CD4-positive, alpha-beta T cell treated with Interleukin-17A for 4 hours (primary cell): ENCODE results near the gene OTOR.

Source experiments
- DNase-seq: peaks from one replicate; pipeline ENCODE4 v3.0.0-alpha.2; 2020; ENCODE audit warnings: mixed read lengths

The OTOR gene

GRCh38 chr20:16752082-16752481, 3.9 kb downstream of the OTOR start:
- no peak for DNase-seq

DNA sequence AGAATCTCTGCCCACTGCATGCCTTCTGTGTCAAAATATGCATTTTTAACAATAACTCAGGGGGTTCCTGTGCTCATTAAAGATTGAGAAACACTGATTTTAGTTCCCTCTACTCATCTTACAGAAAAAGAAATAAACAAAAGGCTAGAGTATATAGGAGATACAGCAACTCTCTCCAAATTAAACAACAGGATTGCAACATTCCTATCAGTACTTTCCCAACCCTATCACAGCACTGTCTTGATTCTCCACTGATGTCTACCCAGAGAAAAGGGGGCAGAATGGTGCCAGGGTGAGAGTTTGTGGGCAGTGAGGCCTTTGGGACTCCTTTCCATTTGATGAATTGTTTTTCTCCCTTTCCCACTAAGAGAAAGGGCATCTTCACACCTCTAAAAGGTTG, 4.7 kb downstream of the OTOR start:
- no peak for DNase-seq

DNA sequence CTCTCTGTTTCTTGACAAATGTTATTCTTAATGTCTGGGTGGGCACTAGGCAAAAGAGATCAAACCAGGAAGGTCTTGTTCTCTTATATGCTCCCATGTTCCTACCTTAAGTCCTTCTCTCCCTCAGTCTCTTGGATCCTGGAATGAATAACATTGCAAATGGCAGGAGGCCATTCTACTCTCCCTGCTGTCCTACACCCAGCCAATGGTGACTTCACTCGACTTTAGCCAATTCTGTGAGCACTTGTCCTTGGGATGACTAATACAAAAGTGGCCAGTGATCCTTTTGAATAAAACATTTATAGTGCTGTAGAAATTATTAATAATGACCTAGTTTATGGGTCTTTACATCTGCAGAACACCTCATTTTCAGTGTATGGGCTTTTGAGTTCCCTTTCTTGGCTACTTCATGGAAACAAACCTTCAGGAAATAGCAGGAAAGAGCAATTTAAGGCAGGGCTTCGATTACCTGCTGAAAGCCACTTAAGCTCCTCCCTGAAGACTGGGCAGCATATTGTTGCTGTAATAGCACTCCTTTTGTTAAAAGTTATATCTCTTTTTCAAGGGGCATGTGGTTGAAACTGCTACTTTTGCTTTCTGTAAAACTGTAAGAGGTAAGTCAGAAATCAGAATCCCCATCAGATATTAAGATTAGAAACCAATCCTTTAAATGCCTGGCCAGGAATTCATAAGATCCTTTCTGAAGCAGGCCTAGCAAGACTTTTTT, 10.5 kb downstream of the OTOR start:
- no peak for DNase-seq

GRCh38 chr20:16759181-16759563, 11.0 kb downstream of the OTOR start:
- DNase-seq = no peak

- no peak for DNase-seq
Observed at GRCh38 chr20:16760431-16761304, 12.5 kb downstream of the OTOR start.

DNA sequence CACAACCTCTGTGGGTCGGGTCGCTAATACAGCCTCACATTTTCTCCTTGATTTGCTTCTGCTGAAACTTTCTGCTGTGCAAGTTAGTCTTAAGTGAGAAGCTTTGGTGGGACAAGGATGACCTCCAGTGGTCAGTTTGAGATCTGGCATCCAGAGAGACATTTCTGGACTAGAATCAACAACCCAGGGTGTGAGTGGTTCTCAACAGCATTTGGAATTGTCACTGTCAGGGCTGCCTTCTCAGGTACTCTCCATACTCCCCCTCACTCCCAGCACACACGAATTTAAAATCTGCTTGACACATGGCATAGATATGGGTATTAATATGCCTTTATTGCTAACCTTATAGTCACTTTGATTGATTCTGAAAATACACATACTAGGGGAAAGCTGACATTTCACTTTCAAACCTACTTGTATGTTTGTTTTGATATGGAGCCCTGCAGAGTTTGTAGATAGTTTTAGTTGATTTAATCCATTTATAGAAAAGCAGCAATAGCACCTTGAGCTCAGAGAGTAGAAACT, 13.2 kb downstream of the OTOR start:
- peak; percentile 61 for DNase-seq

DNA sequence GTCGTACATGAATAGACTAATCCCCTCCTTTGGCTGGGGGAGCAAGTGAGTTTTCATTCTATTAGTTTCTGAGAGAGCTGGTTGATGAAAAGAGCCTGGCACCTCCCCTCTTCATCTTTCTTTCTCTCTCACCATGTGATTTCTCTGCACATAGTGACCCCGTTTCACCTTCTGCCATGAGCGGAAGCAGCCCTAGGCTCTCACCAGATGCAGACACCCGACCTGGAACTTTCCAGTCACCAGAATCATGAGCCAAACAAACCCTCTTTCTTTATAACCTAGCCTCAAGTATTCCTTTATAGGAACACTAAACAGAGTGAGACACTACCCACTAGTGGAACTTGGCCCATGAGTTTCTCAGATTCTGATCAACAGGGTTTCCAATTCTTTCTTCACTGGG, 16.4 kb downstream of the OTOR start:
- no peak for DNase-seq

- no peak for DNase-seq
Observed at GRCh38 chr20:16771213-16771612, 23.1 kb downstream of the OTOR start.

- no peak for DNase-seq
Observed at GRCh38 chr20:16775961-16776360, 27.8 kb downstream of the OTOR start.

DNA sequence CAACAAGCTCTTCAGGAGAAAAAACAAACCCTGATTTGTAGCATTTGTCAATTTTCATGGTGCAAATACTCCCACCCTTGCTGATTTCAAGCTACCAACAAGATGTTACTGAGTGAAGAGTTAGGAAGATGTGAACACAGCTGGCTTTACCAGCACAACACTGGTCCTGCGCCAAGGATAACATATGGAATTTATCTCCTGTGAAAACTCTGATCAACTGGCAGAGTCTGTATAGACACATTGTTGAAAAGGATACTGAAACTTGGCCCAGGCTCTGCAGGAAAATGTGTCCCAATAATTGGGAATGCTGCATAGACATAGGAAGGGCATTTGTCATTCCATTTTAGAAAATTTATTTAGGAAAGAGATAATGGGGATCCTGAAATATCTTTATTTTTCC, 29.0 kb downstream of the OTOR start:
- no peak for DNase-seq

- no peak for DNase-seq
Observed at GRCh38 chr20:16778159-16778558, 30.0 kb downstream of the OTOR start.

GRCh38 chr20:16781496-16781895, 33.3 kb downstream of the OTOR start:
- no peak for DNase-seq

GRCh38 chr20:16785226-16785625, 37.1 kb downstream of the OTOR start:
- no peak for DNase-seq
